C4-2B (cell line): Measurements from ENCODE around the gene LACTBL1.

Experiments
- CTCF ChIP-seq: fragments of 450-650 bp; conservative IDR thresholded peaks from 2 replicates; pipeline ENCODE4 v1.5.1; 2017; ENCODE audit warnings: mild to moderate bottlenecking
- ZFX ChIP-seq: fragments of 450-650 bp; IDR thresholded peaks from 2 replicates; pipeline ENCODE4 v1.6.1; 2017

GRCh38 chr1:23020706-23021405, 48.2 kb upstream of the LACTBL1 start:
- TF ChIP-seq CTCF (no peak), ZFX (no peak)
